GDM1 (cell line): ENCODE results near the gene UGT1A6.

Source experiments
- DNase-seq: peaks from one replicate; lab custom pipeline; 2025; lab: John Stamatoyannopoulos, UW

UGT1A6 gene

DNA sequence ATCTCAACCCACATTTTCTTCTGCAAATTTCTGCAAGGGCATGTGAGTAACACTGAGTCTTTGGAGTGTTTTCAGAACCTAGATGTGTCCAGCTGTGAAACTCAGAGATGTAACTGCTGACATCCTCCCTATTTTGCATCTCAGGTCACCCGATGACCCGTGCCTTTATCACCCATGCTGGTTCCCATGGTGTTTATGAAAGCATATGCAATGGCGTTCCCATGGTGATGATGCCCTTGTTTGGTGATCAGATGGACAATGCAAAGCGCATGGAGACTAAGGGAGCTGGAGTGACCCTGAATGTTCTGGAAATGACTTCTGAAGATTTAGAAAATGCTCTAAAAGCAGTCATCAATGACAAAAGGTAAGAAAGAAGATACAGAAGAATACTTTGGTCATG, 75.4 kb downstream of the UGT1A6 start:
- DNase-seq = no peak

DNA sequence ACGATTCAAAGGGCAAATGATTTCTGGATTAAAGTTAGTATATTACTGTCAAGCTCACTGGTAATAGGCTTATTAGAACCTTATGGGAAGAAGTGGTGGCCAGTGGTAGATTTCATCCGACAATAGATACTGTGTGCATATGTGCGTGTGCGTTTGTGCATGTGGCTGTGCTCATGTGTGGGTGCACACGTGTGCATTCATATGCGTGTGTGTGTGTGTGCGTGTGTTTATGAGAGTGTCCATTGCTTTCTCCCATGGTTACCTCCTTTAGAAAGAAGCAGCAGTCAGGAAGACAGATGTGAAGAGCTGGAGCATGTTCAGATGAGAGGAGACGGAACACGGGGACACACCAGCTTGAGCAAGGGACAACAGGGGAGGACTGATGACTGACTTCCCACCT, 76.6 kb downstream of the UGT1A6 start:
- DNase-seq = no peak

DNA sequence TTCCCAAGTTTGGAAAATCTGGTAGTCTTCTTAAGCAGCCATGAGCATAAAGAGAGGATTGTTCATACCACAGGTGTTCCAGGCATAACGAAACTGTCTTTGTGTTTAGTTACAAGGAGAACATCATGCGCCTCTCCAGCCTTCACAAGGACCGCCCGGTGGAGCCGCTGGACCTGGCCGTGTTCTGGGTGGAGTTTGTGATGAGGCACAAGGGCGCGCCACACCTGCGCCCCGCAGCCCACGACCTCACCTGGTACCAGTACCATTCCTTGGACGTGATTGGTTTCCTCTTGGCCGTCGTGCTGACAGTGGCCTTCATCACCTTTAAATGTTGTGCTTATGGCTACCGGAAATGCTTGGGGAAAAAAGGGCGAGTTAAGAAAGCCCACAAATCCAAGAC, 79.5 kb downstream of the UGT1A6 start:
- DNase-seq = no peak

DNA sequence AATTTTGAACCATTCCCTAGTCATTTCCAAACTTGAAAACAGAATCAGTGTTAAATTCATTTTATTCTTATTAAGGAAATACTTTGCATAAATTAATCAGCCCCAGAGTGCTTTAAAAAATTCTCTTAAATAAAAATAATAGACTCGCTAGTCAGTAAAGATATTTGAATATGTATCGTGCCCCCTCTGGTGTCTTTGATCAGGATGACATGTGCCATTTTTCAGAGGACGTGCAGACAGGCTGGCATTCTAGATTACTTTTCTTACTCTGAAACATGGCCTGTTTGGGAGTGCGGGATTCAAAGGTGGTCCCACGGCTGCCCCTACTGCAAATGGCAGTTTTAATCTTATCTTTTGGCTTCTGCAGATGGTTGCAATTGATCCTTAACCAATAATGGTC, 79.9 kb downstream of the UGT1A6 start:
- DNase-seq = no peak

DNA sequence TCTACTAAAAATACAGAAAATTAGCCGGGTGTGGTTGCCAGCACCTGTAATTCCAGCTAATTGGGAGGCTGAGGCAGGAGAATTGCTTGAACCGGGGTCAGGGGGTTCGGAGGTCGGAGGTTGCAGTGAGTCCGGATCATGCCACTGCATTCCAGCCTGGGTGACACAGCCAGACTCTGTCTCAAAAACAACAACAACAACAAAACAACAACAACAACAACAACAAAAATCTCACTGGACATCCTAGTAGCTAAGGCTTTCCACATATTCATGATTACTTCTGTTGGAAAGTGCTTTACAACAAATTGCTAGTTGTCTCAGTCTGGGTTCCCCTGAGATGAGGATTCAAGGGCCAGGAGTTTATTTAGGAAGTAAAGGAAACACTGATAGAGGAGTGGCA, 81.2 kb downstream of the UGT1A6 start:
- DNase-seq = no peak

DNA sequence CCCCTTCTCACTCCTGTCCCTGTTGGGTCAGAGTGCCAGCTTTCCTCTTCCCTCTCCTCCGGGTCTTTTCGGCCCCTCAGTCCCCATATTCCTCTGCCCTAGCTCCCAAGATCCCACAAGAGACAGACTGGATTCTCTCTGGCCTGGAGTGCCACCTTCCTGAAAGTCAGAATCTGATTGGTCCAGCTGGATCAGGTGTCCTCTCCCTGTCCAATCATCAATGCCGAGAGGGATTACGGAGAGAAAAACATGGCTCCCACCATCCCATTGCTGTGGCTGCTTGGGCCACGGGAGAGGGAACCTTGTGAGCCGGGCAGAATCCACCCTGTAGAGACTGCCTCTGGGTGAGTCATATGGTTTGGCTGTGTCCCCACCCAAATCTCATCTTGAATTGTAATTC, 82.7 kb downstream of the UGT1A6 start:
- DNase-seq = no peak

DNA sequence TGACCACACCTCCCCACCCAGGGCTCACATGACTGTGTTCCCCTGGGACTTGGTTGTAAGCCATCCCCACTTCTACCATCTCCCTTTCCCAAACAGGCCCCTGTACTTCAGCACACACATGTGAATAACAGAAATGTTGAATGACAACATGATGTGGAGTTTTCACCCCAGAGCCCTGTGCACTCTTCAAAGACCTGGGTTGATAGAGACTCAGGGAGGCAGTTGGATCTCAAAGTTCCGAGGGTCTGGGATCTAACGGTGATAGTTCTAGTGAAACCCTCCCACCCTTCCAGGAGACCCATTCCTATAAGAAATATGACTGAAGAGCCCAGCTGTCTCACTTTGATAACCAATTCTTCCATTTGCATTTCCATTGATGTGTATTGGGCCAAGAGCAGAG, 85.3 kb downstream of the UGT1A6 start, which contains the start of gene MROH2A:
Gene MROH2A (plus strand): TSS at position 301 of the 400 bp plus-strand sequence. CDS start 1,029 bp downstream, outside the sequence.
- DNase-seq = no peak

DNA sequence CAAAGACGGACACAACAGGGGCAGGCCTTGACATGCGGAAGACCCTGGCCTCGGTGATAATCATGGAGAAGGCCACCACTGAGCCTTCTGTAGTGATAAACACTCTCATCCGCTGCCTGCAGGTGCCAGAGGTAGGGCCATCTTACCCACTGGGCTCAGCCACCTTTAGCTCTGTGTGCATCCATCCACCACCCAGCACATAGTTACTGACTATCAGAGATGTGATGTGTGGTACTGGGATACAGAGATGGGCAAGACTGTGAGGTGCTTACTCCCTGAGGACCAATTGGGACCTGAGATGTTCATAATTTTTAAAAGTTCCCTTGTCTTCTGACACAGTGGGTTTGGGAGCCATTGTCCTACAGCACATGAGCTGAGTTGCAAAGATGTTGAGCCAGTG, 87.0 kb downstream of the UGT1A6 start:
- no peak for DNase-seq

DNA sequence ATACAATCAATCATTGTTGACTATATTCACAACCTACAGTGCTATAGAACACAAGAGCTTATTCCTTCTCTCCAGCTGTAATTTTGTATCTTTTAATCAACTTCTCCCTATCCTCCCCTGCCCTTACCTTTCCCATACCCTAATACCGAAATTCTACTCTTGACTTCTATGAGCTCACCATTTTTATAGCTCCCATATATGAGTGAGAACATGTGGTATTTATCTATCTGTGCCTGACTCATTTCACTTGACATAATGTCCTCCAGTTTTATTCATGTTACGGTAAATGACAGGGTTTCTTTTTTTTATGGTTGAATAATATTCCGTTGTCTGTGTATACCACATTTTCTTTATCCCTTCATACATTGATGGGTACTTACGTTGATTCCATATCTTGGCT, 88.1 kb downstream of the UGT1A6 start:
- DNase-seq = no peak

DNA sequence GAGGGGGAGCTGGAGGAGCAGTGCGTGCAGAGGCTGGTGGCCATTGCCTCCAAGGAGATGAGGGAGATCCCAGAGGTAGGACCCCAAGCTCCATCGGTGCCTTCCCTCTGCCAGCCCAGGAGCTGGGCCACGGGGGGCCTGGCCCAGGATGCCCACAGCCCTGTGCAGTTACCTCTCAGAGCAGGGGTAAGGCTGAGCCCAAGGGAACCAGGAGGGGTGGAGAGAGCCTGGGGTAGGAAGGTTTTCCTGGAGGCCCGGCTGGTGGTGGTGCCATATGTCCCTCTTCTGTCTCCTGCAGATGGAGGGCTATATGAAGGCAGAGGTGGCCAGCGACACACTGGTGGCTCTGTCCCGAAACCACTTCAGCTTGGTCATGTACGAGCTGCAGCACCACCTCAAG, 96.9 kb downstream of the UGT1A6 start:
- DNase-seq = no peak

DNA sequence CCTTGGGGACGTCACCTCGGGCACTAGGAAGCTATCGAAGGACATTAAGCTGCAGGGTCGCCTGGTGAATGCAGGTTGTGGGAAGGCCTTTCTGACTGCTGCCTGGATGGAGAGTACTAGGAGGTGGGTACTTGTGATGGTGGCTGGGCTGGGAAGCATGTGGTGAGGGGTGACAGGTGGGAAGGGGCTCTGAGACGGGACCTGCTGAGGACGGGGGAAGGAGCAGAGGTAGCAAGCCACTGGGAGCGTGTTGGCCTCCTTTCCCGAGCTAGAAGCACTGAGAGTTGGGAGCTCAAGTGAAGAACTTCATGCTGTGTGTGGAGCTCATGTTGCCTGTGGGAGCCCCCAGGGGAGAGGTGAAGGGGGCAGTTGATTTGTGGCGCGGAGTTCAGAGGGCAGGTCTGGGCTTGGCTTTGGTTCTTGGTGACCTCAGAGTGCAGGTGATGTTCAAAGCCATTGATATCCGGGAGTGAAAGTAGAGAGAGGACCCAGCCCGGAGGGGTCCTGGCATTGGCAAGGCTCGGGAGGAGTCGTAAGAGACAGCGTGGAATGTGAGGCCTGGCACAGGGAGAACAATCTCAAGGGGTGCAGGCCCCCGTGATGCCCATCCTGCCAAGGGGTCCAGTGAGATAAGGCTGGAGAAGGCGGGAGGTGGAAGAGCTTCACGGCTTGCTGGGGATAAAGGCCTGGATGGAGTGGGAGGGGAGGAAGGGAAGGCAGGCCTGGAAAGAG, 98.6 kb downstream of the UGT1A6 start:
- no peak for DNase-seq

DNA sequence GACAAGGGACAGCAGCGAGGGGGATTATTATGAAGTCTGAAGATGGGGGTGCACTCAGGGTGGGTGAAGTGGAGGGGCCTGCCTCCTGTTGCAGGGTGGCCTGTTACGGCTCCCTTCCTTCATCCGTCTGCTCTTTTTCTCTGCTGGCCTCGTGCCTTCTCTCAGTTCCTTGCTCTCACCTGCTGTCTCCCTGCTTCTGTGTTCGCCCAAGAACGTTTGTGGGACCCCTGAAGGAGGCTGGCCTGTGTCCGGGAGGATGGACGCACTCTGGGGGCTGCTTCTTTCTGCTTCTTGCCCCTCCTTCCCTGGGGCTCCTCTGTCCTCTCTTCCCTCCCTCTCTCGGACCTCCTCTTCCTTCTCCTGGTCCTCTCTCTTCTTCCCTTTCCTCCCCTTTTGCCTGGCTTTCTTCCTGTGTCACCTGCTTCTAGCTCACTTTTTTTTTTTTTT, 99.2 kb downstream of the UGT1A6 start:
- DNase-seq = no peak

DNA sequence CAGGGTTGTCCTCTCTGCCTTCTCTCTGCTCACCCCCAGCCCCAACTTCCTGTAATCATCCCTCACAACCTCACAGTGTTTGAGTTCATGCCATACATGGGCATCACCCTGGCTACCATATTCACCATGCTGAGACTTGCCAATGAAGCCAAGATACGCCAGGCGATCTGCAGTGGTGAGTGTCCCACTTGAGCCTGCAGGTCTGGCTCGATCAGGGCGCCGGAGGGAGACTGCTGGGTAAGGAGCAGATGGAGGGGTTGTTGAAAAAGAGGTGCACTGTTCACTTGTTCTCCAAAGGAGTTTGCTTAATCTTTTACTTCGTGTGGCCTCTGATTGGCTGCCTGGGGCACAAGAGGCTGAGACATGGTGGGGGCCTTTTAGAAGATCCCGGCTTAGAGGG, 100.0 kb downstream of the UGT1A6 start:
- DNase-seq = no peak

DNA sequence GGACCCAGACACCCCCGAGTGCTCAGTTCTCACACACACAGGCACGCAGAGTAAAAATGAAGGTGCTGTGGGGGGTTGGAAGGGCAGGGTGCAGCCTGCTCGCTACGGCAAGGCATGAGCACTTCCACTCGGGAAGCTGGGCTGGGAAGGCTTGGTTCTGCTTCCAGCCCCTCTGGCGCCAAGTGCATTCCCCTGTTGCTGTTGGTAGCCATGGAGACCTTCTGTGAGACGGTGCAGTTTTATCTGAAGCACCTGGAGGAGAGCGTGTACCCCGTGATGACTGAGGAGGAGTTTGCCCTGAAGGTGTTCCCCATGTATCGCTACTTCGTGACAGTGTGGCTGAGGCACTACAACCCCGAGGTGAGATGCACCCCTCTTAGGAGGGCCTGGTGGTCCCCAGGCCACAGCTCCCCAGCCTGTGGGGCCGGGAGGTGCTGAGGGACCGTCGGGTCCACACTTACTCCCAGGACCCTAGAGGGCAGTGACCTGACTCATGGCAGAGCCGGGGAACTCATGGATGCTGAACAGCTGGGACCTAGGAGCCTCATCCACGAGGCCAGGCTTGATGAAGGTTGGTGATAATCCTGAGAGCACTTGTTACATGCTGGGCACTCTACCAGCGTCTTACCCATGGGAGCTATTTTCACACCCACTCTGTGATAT, 100.9 kb downstream of the UGT1A6 start:
- DNase-seq = no peak

DNA sequence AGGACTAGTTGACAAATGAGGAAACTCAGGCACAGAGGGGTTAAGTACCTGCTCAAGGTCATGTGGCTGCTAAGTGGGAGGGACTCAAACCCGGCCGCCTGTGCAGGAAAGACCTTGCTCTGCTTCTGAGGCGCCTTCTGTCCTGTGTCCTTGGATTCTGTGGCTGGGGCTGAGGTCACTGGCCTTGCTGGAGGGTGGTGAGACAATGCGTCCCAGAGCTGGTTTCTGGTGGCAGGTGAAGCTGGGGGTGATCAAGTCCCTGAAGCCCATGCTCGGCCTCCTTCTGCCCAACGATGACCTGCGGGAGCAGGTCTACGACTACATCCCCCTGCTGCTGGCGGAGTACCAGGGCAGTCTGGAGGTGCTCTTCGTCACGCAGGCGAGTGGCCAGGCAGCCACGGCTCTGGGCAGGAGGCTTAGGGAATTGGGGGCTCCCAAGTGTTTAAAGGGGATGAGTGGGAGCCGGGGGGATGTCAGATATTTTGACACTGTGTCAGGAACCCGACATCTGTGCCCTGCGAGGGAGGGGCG, 101.5 kb downstream of the UGT1A6 start:
- DNase-seq = no peak

DNA sequence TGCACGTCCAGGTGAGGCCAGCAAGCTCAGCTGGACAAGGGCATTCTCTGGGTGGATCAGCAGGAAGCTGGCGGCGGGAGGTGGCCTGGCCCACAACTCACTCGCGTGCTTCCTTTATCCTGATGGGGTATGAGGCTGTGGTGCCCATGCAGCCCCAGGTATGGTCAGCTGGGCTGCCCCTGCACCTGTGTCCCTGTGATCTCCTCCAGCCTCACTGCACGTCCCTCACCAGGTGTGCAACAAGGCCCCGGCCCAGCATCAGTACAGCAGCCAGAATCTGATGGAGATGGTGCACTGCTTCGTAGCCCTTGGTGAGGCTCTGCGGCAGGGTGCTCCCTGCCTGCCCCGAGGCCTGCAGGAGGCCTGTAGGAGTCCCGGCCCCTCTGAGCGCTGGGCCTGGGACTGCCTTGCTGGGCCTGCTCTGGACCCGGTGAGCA, 103.1 kb downstream of the UGT1A6 start:
- no peak for DNase-seq

DNA sequence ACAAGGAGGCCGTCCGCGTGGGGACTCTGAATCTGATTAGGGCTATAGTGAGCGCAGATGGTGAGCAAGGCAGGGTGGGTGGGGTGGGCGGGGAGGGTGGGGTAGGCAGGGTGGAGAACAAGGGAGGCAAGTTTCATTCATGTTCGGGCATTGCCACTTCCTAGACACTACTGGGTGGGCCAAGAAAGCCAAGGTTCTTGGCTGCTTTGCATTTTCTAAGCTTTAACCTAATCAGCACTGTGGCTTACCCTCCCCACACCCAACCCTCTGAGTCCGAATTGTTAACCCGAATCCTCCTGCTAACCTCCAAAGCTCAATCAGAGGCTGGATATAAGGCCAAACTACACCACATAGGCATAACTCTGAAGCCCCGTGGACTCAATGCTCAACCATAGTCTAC, 103.6 kb downstream of the UGT1A6 start:
- no peak for DNase-seq

DNA sequence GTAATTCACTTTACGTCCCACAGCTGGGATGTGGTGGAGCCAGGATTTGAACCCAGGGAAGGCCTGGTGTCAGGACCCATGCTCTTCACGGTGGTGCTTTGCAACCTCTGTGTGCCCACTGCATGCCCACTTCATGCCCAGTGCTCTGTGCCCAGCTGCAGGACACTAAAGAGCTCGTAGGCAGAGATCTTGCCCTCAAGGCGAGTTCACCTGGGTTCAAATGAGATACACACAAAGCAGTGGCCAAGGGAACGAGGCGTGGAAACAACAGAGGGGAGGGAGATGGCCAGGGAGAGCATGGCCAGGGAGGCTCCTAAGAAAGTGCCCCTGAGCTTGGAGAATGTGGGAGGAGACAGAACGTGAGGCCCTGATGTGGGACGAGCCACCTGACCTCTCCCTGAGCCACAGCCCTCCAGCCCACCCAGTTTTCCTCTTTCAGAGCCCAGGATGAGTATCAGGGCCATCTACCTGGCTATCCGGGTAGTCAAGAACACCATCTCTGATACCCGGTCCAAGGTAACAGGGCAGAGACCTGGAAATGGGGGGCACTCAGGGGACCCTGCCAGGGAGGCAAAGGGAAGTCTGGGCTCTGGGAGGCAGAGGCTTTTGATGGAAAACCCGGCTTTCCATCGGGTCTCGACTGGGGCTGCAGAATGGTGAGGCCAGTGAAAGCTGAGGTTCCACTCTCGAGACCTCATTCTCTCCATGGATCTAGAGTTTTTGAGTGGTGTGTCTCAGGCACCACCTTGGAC, 105.8 kb downstream of the UGT1A6 start:
- no peak for DNase-seq

DNA sequence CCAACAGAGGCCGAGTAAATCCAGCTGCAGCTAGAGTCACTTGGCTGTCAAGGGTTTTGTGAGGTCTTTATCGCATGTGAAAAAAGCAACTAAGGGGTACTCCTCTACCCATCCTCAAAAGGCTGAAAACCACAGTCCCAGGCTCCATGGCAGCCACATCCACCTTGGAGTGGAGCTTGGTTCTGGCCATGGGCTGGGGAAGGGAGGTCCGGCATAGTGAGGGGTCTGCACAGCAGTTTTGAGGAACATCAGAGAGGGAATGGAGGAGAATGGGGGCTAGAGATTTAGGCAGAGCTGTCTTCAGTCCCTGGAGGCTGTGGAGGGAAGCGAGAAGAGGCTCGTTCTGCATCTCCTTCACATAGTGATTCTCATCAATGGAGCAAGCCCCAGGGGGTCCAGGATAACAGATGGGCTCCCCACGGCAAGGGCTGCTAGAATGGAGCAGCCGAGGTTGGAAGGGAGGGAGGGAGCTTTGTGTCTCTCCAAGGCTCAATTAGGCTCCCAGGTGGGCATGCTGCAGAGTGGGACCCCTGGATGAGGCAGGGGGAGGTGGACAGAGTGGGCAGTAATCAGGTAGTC, 106.5 kb downstream of the UGT1A6 start:
- no peak for DNase-seq

DNA sequence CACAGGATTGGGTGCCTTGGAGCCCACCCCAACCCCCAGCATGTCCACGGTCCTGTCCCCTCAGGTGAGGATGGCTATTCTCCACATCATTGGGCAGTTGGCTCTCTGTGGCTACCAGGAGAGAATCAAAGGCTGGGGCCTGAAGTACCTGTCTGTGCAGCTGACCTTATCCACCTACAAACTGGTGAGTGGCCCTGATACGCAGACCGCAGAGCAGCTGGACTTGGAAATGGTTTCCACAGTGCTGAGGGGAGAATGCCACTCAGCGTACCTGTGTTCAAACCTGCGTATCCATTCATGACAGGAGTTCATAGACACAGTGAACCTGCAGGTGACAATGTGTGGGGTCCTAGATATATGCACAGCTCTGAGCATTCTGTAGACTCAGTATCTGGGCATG, 107.0 kb downstream of the UGT1A6 start:
- no peak for DNase-seq

DNA sequence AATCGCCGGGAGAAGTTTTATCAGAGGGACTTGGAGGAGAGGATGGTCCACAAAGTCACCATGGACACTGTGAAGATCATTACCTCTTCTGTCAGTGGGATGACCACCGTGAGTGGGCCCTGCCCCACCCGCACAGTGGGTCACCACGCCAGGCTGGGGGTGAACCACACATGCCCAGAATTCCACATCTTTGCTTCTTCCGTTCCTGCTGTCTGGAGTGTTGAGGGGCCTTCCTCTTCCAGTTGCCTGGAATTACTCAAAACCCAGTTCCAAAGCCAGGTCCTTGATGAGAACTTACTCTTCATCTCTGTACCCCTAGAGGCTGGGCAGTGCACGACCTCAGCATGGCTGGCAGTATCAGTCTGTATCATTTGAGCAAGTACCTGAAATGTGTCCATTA, 107.5 kb downstream of the UGT1A6 start:
- no peak for DNase-seq

DNA sequence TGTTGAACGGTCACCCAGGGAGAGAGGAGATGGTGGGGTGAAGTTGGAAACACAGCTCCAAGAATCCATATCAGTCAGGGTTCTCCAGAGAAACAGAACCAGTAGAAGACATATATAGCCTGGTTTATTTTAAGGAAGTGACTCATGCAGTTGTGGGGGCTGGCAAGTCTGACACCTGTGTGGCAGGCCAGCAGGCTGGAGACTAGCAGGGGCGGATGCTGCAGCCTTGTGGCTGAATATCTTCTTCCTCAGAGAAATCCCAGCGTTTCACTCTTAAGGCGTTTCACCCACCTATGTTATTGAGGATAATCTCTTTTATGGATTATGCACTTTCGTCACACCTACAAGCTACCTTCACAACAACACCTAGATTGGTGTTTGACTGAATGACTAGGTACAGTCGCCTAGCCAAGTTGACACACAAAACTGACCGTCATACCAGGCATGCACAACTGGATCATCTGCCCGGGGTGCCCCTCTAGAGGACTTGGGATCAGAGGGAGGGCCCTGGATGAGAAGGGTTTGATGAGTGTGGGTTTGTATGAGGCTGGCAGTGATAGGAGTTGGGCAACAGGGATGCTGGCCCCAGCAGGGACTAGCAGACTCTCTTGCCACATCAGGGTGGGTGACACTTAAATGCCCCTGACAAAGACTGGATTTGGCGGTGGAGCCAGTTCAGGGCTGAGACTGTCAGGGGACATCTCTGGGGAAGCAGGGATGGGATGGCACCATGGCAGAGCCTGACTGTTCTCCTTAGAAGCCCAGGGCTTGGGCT, 108.9 kb downstream of the UGT1A6 start:
- no peak for DNase-seq
